ENCODE measurements around the gene ZNF701. TPM values are rescaled to one million over a fixed set of nuclear protein-coding genes. Genes with fewer than 3 reads are reported as not detected.

The ZNF701 gene
- total and polyA plus RNA-seq, 2 of the 8 experiments (the other 6 are each of a cell fraction or from before 2014, with no cell fraction given) = 4.9 to 18.7 TPM

- TF ChIP-seq BRCA1 (IDR thresholded peaks at IDR 0.05; ENCODE audit: low read depth, low read length) = no peak
- TF ChIP-seq JUND (IDR thresholded peaks at IDR 0.05; ENCODE audit: low read length) = no peak
- TF ChIP-seq SIX5 (IDR thresholded peaks at IDR 0.05; ENCODE audit: low read depth, low read length) = no peak
- TF ChIP-seq CTBP2 (IDR thresholded peaks at IDR 0.05; ENCODE audit: borderline replicate concordance, insufficient read depth, insufficient read length, low read length) = no peak
- no peak for TF ChIP-seq RNF2 (IDR thresholded peaks at IDR 0.05; ENCODE audit: borderline replicate concordance, low read depth, low read length, missing control alignments, poor library complexity, severe bottlenecking)
- no peak for TF ChIP-seq HDAC6 (IDR thresholded peaks at IDR 0.05; ENCODE audit: low read depth, low read length)
- no peak for TF ChIP-seq SIN3A (conservative IDR thresholded peaks at IDR 0.05 in 1 of 2, IDR thresholded peaks at IDR 0.05 in 1 of 2; ENCODE audit: low read depth in 1 of 2, low read length in 2 of 2)
Observed at GRCh38 chr19:52599241-52599640, 29.2 kb downstream of the ZNF701 start (continued).
